GM18868 (cell line): Measurements from ENCODE around the gene BPHL.
A peak's percentile ranks its signal among the peaks of the same experiment; 100 is the strongest.
"Not testable (repeated sequence)": the region's sequence is repeated elsewhere in the genome, so short reads cannot be mapped to it uniquely, and the experiment has no call there.

ENCODE experiments used
- ATAC-seq: cut with Tn5 transposase; IDR thresholded peaks from one replicate; pipeline ENCODE4 v1.9.1; 2021; ENCODE audit warnings: mild to moderate bottlenecking, moderate library complexity; ENCODE audit not compliant: unreplicated experiment

The BPHL gene

DNA sequence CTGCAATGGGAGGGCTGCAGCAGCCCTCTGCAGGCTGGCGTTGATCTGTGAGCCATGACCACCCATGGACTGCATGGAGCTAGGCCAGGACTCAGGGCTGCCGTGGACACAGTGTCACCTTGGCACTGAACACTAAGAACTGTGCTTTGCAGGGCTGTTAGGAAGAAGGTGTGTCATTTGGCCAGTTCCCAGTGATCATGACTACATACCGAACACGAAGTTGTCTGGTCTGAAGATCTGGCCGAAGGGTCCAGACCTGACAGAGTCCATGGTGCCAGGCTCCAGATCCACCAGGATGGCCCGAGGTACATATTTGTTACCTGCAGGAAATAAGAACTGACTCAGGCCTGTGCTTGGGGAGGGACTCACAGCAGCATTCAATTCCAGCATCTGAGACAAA, 36.9 kb downstream of the BPHL start:
- ATAC-seq, result not testable (repeated sequence)

DNA sequence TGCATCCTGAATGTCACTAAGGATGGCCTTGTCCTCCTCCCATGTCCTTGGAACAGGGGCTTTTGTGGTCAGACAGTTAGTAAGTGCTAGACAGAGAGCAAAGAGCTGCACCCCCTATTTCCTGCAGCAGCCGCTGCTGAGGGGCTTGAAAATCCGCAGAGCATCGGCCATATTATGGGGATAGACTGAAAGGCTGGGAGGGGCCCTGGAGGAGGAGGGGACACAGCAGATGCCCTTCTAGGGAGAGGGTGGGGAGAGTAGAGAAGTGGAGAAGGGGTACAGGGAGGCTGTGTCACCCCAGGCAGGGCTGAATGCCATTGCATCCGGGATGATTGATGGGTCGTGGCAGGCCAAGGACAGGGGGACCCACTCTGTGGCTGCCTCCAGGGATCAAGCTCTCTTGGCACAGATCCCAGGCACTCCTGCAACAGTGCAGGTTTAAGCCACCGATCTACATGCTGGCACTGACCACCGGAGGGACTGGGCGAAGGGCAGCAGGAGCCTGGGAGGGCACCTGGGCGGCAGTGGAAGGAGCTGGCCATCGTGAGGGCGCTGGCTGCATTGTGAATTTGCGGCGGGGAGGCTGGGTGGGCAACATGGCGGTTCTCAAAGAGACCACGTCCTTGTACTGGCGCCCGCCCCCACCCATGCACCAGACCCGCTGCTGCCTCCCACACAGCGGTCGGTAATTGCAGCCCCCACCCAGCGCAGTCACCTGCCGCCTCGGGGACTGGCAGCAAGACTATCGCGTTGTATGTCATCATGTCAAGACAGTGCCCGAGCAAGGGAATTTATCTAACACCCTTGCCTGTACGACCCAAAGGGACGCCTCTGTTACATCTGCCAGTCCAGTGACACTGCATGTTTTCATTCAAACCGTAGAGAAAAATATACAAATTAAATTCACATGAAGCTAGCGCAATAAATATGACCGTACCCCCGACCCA, 37.9 kb downstream of the BPHL start:
- not testable (repeated sequence) for ATAC-seq

DNA sequence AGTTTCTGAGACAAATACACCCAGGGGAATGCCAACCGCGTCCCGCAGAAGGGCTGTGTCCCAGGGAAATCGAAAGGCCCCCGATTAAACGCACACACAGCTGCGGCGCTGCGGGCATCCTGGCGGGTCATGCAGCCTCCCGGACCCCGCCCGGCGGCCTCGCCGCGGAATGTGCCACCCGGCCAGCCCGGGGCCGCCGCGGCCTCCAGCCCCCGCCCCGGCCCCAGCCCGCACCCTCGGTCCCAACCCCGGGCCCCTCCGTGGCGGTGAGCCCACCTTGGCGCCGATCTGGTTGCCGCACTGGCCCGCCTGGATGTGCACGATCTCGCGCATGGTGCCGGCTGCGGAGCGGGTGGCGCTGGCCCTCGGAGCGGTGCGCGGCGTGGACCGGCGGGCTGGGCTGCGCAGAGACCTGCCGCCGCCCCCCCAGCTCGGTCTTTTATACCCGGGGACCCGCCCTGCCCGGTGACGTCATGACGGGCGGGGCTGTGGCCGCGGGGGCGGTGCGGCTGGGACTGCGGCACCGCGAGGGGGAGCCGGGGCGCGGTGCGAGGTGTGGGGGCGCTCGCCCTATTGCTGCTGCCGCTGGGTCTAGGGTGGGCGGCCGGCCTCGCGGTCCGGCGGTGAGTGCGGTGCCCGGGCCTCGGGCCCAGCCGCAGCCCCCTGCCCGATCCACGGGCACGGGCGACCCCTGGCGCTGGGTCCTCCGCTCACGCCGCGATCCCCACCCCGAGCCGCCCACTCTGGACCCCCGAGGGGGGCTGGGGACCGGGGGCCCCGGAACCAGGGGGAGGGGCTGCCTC, 38.8 kb downstream of the BPHL start, which contains the start of gene TUBB2A:
TUBB2A (minus strand) TSS at position 414 of the 803 bp plus-strand sequence; CDS start at position 333, 81 bp downstream.
- ATAC-seq, result peak; percentile 81

DNA sequence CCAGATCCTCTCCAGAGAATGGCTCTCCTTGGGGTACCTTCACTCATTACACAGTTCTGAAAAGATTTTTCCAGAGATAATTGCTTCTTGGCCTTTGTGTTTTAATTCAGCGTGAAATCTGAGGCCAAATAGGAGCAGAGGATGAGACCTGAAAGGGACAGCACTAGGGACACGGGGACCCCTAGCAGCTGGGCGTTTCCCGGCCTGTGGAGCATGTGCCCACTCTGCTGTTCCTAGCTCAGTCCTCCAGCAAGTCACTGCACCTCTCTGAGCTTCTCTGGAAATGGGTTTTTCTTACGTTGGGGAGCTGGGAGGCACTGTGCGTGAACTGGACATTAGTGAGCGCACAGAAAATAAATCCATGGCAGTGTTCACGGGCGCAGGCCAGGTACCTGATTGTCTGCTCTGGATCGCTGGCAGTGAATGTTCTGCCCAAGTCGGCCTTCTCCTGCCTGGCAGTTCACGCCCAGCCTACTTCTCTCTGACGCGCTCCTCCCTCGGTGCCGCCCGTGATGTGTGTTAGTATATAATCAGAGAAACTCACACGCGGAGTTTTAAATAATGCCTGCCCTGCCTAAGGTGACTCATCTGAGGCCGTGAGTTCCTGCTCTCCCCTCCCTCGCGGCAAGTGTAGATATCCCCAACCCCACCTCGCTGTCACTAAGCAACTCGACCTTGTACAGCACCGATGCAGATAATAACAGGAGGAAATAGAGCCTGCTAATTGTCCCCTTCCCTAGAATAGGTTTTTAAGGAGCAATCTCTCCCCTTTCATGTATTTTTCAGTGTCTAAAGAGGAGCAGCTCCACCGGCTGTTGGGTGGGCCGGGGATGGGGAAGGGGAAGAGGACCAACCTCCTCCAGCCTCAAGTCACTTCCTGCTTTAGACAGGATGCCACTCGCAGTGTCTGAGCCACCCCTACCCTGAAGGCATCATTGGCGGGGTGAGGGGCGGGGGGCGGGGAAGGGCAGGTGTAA, 41.6 kb downstream of the BPHL start:
- no peak for ATAC-seq

DNA sequence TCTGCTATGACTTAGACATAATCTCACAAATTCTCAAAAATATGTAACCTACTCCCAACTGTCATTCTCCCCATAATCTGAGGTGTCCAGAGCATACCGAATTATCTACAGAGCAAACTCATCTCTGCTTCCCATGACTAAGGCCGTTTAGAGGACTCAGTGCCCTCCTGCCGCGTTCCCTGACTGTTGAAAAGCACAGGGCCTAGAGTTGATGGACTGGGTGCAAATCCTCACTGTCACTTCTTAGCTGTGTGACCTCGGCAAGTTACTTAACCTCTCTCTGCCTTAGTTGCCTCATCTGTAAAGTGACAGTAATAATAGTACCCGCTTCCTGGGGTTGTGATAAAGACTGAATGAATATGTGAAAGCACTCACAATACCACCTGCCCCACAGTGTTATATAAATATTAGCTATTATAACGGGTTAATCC, 43.6 kb downstream of the BPHL start:
- ATAC-seq, result no peak

DNA sequence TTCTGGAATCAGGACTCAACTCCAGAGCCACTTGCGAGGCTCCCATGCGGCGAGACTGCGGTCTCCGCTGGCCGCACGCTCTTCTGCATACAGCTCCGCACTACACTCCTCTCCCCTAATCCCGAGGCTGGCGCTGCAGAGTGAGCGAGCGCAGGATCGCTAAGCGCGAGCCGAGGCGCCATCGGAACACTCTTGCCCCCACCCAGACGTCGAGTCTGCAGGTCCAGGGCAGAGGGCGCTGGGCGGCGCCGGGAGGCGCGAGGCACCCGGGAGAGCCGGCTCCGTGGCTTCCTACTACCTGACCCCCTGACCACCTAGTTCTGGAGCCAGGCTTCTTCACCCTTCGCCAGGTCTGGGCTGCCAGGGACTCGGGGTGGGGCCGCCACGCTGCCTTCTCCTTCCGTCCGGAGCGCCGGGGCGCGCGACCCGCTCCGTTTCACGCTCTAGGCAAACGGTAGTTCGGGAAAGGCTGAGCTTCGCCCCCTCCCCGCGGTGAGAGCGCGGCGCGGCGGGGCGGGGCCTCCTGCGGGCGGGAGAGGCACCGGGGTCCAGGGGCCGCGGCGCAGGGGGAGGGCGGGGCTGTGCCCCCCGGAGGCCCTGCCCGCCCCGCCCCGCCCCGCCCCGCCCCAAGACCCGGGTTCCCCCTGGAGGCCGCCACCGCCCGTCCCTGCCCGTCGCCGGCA, 44.2 kb downstream of the BPHL start:
- ATAC-seq, result peak; percentile 69

DNA sequence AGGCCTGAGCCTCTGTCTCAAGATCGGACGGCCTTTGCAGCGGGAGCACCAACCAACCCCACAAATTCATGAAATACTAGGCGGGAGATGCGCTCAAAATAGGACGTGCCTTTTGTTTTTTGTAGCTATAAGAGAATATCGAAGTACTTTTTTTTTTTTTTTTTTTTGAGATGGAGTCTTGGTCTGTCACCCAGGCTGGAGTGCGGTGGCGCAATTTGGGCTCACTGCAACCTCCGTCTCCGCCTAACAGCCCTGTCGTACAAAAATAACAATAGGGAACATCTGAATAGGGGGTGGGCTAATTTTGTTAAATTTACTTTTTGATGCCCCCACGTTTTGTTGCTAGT, 44.7 kb downstream of the BPHL start:
- ATAC-seq, result peak; percentile 21

DNA sequence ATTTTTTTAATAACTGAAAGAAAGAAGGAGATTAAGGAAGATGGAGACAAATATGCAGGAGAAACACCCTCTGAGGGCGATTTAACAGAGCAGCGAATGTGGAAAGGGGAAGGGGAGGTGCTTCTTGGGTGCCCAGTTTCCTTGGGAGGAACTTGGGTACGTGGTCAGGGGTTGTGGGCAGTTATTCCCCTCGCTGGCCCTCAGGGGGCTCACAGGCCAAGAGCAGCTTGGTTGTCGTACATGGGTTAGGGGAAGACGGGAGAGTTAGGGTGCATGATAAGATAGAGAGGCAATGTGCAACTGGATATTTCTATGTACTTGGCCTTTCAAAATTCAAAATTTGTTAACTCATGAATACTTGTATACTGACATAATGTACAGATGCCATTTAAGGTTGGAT, 45.9 kb downstream of the BPHL start:
- ATAC-seq, result no peak

DNA sequence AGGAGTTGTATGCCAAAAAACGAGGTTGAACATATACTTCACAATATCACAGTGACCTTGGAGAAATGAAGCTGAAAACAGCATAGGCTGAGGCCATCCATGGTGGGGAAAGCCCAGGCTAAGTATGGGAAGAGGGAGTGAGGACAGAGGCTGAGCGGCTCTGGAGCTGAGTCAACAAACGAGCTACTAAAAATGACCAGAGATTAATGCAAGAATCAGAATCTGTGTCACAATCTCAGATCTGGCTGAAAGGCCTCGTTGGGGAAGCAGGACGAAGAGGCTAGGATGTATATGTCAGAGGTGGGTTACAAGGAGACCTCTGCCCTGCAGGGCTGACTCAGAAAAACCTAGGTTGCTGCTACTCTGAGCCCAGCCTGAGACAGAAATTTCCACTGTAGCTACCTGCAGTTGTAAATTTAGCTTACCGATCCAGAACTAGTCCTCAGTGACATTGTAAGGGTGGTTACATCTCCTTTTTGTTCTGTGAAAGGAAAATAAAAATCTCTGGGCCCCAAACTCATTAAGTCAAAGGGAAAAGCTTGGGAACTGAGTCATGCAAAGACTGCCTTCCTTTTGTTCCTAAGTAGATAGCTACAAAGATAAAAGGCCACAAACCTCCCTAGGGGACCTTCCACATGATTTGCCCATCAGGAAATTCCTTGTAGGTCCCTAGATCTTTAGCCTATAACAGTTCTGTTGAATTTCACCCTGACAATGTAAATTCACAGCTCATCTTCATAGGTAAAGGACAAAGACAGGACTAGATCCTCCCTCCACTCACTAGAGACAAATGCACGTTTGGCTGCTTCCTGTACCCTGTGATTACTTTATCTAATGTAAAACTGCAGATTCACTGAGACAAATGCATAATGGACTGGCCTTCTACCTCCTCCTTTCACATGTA, 47.4 kb downstream of the BPHL start:
- ATAC-seq, result no peak

DNA sequence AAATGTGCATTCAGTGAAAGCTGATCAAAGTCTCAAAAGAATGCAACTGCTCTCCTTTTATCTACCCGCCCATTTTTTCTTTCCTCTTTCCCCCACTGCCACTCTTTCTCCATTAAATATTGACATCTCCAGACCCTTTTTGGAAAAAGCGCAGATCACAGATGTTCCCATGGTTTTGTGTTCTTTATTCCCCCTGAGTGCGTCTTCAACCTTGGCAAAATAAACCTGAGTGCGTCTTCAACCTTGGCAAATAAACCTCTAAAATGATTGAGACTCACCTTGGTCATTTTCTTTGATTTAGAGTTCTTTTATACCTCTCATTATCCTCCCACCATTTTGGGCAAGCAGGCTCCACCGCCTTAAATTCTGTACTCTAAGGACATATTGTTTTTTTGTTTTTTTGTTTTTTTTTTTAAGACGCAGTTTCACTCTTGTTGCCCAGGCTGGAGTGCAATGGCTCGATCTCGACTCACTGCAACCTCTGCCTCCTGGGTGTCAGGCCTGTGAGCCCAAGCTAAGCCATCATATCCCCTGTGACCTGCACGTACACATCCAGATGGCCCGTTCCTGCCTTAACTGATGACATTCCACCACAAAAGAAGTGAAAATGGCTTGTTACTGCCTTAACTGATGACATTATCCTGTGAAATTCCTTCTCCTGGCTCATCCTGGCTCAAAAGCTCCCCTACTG, 48.2 kb downstream of the BPHL start:
- not testable (repeated sequence) for ATAC-seq

DNA sequence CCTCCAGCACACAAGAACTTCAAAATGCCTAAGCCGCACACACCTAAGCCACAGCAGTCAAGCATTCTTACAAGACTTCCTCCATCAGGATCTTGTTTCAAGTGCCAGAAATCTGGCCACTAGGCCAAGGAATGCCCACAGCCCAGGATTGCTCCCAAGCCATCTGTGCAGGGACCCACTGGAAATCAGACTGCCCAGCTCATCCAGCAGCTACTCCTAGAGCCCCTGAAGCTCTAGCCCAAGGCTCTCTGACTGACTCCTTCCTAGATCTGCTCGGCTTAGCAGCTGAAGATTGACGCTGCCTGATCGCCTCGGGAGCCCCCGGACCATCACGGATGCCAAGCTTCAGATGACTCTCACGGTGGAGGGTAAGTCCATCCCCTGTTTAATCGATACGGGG, 49.5 kb downstream of the BPHL start:
- ATAC-seq, result not testable (repeated sequence)

DNA sequence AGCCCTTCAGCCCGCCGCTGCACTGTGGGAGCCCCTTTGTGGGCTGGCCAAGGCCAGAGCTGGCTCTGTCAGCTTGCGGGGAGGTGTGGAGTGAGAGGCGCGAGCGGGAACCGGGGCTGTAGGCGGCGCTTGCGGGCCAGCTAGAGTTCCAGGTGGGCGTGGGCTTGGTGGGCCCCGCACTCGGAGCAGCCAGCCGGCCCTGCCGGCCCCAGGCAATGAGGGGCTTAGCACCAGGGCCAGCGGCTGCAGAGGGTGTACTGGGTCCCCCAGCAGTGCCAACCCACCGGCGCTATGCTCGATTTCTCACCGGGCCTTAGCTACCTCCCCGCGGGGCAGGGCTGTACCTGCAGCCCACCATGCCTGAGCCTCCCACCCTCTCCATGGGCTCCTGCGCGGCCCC, 52.2 kb downstream of the BPHL start:
- ATAC-seq, result not testable (repeated sequence)

DNA sequence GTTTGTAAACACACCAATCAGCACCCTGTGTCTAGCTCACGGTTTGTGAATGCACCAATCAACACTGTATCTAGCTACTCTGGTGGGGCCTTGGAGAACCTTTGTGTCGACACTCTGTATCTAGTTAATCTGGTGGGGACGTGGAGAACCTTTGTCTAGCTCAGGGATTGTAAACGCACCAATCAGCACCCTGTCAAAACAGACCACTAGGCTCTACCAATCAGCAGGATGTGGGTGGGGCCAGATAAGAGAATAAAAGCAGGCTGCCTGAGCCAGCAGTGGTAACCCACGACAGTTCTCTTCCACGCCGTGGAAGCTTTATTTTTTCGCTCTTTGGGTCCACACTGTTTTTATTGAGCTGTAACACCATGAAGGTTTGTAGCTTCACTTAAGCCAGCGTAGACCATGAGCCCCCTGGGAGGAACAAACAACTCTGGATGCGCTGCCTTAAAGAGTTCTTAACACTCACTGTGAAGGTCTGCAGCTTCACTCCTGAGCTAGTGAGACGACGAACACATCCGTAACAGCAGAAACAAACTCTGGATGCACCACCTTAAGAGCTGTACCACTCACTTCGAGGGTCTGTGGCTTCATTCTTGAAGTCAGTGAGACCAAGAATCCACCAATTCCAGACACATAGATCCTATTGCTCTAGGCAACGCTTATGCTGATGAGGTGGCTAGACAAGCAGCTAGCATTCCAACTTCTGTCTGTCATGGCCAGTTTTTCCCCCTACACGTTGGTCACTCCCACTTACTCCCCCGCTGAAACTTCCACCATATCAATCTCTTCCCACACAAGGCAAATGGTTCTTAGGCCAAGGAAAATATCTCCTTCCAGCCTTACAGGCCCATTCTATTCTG, 53.0 kb downstream of the BPHL start:
- ATAC-seq, result not testable (repeated sequence)

DNA sequence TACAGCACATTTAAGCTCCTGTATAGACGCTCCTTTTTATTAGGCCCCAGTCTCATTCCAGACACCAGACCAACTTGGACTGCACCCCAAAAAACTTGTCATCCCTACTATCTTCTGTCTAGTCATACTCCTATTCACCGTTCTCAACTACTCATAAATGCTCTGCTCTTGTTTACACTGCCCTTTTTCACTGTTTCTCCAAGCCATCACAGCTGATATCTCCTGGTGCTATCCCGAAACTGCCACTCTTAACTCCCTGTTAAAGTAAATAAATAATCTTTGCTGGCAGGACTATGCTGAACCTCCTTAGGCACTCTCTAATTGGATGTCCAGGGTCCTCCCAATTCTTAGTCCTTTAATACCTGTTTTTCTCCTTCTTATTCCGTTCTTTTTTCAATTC, 54.3 kb downstream of the BPHL start:
- not testable (repeated sequence) for ATAC-seq

DNA sequence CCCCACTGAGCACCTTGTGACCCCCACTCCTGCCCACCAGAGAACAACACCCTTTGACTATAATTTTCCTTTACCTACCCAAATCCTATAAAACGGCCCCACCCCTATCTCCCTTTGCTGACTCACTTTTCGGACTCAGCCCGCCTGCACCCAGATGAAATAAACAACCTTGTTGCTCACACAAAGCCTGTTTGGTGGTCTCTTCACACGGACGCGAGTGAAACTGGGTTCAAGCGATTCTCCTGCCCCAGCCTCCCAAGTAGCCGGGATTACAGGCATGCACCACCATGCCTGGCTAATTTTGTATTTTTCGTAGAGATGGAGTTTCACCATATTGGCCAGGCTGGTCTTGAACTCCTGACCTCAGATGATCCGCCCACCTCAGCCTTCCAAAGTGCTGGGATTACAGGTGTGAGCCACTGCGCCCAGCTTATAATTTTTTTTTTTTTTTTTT, 55.2 kb downstream of the BPHL start:
- not testable (repeated sequence) for ATAC-seq

DNA sequence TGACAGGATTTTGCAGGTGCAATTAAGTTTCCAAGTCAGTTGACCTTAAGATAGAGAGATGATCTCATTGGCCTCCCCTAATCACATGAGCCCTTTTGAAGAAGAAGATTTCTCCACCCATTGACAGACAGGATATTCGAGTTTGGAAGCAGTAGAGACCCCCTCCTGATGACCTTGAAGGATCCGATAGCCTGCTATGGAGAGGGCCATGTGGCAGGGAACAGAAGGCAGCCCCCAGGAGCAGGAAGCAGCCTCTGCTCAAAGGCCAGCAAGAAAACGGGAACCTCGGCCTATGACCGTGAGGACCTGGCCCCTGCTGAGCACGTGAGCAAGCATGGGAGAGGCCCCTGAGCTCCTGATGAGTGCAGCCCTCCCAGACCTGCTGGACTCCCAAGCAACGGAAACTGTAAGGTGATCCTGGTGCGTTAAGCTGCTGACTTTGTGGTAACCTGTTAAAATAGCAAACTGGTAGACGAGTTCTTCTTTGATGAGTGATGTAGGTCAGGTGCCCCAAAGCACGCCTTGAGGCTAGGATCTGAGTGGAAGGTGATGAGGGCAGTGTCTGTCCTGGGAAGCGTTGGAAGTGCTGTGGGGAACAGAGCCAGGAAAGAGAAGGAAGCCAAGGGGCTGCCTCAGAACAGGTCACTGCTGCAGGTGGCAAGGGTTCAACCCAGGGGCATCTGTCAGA, 57.3 kb downstream of the BPHL start:
- no peak for ATAC-seq
